ENCODE results near the gene ATP9B.

ATP9B gene

DNA sequence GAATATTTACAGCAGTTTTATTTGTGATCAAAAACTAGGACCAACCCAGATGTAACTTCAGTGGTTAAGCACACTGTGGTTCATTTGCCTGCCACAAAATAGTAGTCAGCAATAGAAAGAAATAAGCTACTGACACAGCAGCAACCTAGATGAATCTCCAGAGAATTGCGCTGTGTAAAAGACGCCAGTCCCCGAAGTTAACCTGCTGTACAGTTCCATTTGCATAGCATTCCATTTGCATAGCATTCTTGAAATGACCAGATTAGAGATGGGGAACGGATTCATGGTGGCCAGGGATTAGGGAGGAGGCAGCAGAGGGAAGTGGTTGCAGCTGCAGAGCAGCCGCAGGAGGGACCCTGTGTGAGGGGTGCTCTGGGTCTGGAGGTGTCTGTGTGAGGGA is 287.2 kb downstream of the ATP9B start:
- TF ChIP-seq, protein P1, sequence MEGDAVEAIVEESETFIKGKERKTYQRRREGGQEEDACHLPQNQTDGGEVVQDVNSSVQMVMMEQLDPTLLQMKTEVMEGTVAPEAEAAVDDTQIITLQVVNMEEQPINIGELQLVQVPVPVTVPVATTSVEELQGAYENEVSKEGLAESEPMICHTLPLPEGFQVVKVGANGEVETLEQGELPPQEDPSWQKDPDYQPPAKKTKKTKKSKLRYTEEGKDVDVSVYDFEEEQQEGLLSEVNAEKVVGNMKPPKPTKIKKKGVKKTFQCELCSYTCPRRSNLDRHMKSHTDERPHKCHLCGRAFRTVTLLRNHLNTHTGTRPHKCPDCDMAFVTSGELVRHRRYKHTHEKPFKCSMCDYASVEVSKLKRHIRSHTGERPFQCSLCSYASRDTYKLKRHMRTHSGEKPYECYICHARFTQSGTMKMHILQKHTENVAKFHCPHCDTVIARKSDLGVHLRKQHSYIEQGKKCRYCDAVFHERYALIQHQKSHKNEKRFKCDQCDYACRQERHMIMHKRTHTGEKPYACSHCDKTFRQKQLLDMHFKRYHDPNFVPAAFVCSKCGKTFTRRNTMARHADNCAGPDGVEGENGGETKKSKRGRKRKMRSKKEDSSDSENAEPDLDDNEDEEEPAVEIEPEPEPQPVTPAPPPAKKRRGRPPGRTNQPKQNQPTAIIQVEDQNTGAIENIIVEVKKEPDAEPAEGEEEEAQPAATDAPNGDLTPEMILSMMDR (IDR thresholded peaks at IDR 0.05; ENCODE audit: low read depth, low read length) = no peak

DNA sequence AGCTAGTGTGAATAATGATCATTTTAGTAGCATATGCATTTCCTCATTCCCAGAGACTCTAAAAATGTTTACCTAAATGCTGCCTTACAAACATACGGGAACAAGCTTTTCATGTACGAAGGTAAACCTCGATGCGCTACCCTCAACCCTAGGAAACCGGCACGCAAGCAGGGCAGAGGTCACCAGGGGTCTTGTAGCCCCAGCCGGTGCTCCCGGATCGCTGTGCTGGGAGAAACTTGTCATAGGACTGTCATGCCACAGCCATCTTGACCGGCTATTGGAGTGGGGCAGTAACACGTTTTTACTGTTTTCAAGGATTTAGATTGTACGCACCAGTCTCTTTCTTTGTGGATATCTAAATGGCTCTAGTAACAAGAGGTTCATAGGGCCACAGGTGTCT is 291.7 kb downstream of the ATP9B start:
- TF ChIP-seq, protein P1 (IDR thresholded peaks at IDR 0.05; ENCODE audit: low read depth, low read length) = no peak
- H3K4me3 ChIP-seq (ENCODE audit: low read depth, low read length) = no peak overlapping the region

More for the DNA sequence above, 287.2 kb downstream of the ATP9B start:
- no peak overlapping the region for H3K4me3 ChIP-seq (ENCODE audit: low read depth, low read length)

DNA sequence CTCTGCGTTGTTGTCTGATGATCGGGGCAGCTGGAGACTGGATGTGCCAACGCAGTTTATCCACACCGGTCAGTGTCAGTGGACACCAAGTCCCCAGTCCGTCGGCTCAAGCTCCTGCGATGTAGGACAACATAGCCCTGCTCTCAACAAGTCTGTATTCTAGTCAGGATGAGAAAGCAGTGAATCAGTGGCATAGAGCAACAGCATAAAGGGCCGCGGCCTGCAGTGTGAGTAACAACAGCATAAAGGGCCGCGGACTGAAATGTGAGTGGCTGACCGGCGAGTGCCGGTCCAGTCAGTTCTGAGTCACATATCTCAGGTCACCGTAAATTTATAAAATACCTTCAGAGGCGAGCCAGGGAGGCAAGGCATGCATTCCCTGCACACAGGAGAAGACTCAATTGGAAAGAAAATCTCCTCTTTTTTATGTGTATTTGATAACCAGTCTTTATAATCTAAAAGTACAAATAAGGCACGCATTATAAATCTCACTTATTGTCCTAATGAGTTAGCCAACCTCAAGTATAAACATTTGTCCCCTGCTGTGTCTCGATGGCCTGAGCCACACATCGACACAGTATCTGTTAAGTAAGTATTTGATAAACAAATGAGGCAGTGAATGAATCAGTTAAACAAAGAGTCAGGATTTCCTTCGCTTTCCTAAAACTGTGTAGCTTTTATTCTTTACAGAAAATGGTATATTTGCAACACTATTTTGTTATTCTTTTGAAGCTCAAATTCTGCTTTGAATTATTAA is 292.8 kb downstream of the ATP9B start:
- TF ChIP-seq, protein P1 (IDR thresholded peaks at IDR 0.05; ENCODE audit: low read depth, low read length) = no peak

DNA sequence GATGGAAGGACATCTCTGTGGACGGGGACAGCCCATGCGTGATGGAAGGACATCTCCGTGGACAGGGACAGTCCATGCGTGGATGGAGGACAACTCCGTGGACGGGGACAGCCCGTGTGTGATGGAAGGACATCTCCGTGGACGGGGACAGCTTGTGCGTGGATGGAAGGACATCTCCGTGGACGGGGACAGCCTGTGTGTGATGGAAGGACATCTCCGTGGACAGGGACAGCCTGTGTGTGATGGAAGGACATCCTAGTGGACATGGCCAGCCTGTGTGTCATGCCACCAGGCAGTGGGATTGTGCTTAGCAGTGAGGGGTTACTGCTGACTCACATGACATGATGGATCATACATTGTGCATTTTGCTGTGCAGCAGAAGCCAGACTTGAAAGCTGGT is 296.5 kb downstream of the ATP9B start:
- TF ChIP-seq, protein P1 (IDR thresholded peaks at IDR 0.05; ENCODE audit: low read depth, low read length) = no peak
- no peak overlapping the region for H3K4me3 ChIP-seq (ENCODE audit: low read depth, low read length)

More for the DNA sequence above, 292.8 kb downstream of the ATP9B start:
- no peak overlapping the region for H3K4me3 ChIP-seq (ENCODE audit: low read depth, low read length)

DNA sequence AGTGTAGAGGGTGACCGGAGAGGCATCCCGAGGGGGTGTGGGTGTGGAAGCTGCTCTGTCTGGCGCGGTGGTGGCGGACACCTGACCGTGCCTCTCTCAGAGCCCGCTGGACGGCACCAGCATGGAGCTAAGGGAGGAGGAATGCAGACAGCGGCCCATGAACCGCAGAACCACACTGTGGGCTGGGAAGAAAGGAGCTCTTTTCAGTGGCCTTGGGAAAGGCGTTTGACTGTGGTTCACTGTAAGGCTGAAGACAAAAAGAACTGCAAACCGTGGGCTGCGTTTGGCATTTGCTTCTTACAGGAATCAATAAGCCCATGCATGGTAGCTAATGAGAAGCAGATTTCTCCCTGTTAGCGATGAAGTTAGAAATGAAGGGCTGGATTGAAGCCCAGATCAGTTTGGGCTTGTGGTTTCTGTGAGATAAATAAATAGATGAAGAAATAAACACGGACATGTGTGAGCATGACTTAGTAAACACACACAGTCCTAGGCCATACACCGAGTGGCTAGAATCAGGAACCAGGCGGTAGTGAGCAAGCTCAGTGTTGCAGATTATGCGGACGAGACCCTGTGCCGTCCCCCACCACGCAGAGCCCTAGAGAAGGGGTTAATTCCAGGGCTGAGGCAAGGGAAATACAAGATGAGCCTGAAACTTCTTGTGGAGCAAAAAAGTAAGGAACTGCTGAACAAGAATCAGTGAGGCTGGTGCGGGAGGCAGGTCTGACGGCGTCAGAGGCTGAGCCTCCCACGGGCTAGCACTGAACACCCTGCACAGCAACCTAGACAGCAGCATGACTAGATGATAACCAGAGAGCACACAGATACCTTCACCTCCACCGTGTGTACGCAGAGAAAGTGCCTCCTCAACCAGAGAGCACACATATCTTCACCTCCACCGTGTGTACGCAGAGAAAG is 297.2 kb downstream of the ATP9B start:
- H3K4me3 ChIP-seq (ENCODE audit: low read depth, low read length) = no peak overlapping the region
- TF ChIP-seq, protein P1 (IDR thresholded peaks at IDR 0.05; ENCODE audit: low read depth, low read length) = no peak

DNA sequence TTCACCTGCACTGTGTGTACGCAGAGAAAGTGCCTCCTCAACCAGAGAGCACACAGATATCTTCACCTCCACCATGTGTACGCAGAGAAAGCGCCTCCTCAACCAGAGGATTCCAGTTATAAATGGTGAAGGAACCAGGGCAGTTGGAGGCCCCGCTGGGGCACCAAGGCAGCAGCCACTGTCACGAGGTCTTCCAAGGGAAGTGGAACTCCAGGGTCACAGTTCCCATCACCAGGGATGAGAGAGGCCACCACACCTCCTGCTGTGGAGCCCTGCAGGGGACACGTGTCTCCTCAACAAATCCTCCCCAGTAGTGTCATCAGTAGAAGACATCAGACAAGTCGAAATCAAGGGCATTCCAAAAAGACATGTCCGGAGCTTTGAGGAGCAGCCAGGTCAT is 298.3 kb downstream of the ATP9B start:
- no peak overlapping the region for H3K4me3 ChIP-seq (ENCODE audit: low read depth, low read length)
- TF ChIP-seq, protein P1 (IDR thresholded peaks at IDR 0.05; ENCODE audit: low read depth, low read length) = no peak

DNA sequence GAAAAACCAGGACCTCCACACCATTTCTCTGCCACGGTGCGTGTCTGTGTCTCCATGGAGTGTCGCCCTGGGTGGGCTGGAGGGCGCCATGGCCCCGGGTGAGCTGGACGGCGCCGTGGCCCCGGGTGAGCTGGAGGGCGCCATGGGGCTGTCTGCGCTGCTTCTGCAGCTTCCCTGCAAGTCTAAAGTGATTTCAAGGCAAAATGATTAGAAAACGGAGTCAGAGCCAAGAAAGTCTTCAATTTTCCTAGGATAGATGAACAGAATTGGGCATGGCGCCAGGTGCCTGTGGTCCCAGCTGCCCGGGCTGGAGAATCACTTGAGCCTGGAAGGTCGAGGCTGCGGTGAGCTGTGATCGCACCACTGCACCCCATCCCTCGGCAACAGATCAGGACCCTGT is 298.8 kb downstream of the ATP9B start:
- TF ChIP-seq, protein P1 (IDR thresholded peaks at IDR 0.05; ENCODE audit: low read depth, low read length) = no peak
- H3K4me3 ChIP-seq (ENCODE audit: low read depth, low read length) = no peak overlapping the region

All from WI38 (cell line).